GM19468 (cell line): ENCODE data around the gene KRT73.

ENCODE experiments used
- ATAC-seq: cut with Tn5 transposase; IDR thresholded peaks from one replicate; pipeline ENCODE4 v1.9.1; 2021; ENCODE audit warnings: mild to moderate bottlenecking, moderate library complexity, moderate number of reproducible peaks; ENCODE audit not compliant: unreplicated experiment; ENCODE audit errors: extremely low read depth

KRT73 gene

GRCh38 chr12:52577316-52577715 lies 41.0 kb downstream of the KRT73 start:
- ATAC-seq = no peak

GRCh38 chr12:52575948-52576347 lies 42.4 kb downstream of the KRT73 start:
- no peak for ATAC-seq

GRCh38 chr12:52575256-52575655 lies 43.1 kb downstream of the KRT73 start:
- no peak for ATAC-seq

GRCh38 chr12:52573743-52574142 lies 44.6 kb downstream of the KRT73 start, which contains the start of gene KRT74:
KRT74 (minus strand) TSS chr12:52573843; CDS start chr12:52573777, 66 bp downstream.
- no peak for ATAC-seq

- ATAC-seq = no peak
Measured at GRCh38 chr12:52573306-52573705, 45.1 kb downstream of the KRT73 start.

GRCh38 chr12:52570511-52570910 lies 47.8 kb downstream of the KRT73 start:
- ATAC-seq = no peak

GRCh38 chr12:52568111-52568510 lies 50.2 kb downstream of the KRT73 start:
- ATAC-seq = no peak

- no peak for ATAC-seq
Measured at GRCh38 chr12:52566847-52567291, 51.5 kb downstream of the KRT73 start.

- no peak for ATAC-seq
Measured at GRCh38 chr12:52564582-52564981, 53.8 kb downstream of the KRT73 start.

GRCh38 chr12:52561880-52562449 lies 56.4 kb downstream of the KRT73 start:
- no peak for ATAC-seq

- no peak for ATAC-seq
Measured at GRCh38 chr12:52559979-52560378, 58.4 kb downstream of the KRT73 start.

- no peak for ATAC-seq
Measured at GRCh38 chr12:52558781-52559445, 59.4 kb downstream of the KRT73 start.
